ENCODE data around the gene CHRNA10. TPM values are rescaled to one million over a fixed set of nuclear protein-coding genes. Genes with fewer than 3 reads are reported as not detected.

CHRNA10 gene
- total RNA-seq, 1 experiment from 2014 or later, result 1.7 TPM

DNA sequence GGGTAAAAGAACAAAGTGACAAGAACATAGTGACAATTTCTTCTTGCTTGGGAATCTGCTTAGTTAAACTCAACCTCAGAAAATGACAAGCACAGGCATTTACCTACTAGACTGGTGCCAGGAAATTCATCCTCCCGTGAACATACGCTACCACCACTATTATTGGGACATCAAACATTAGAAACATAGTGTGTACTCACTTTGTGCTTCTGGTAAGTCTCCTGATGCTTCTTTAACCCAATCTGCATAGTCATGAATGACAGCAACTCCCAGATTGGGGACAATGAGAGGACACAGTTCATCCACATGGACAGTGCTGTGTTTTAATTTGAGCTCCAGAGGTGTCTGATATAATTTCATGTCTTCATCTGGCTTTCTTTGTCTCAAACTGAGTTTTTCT, 29.2 kb upstream of the CHRNA10 start:
- CTCF ChIA-PET, result no interaction called here
- ATAC-seq (no peak), DNase-seq (ENCODE audit: low spot score) (no peak)
- POLR2A ChIA-PET, result no interaction called here
- Mint-ChIP-seq H3K9me3 (no peaks in the 10 kb centered on the region), H3K36me3 (peaks cover 66% of the 10 kb centered on the region), H3K4me3 (no peak overlapping the region), H3K27ac (peak overlapping the region; percentile 39; the same call in 1 of the 2 replicates), H3K4me1 (no peaks in the 10 kb centered on the region), H3K27me3 (ENCODE audit: low read depth) (no peaks in the 10 kb centered on the region)
- TF ChIP-seq TEAD4 (CRISPR knock-in tag; IDR thresholded peaks at IDR 0.05) (no peak), NFATC4 (CRISPR knock-in tag; IDR thresholded peaks at IDR 0.05) (no peak), ZNF138 (CRISPR knock-in tag; conservative IDR thresholded peaks at IDR 0.05) (no peak), ZBTB21 (CRISPR knock-in tag; IDR thresholded peaks at IDR 0.05; ENCODE audit: borderline replicate concordance) (no peak), ETV6 (CRISPR knock-in tag; IDR thresholded peaks at IDR 0.05) (no peak)
- TF ChIP-seq, protein P1, sequence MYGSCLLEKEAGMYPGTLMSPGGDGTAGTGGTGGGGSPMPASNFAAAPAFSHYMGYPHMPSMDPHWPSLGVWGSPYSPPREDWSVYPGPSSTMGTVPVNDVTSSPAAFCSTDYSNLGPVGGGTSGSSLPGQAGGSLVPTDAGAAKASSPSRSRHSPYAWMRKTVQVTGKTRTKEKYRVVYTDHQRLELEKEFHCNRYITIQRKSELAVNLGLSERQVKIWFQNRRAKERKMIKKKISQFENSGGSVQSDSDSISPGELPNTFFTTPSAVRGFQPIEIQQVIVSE (CRISPR knock-in tag; IDR thresholded peaks at IDR 0.05; ENCODE audit: borderline replicate concordance), result no peak
- TF ChIP-seq, protein P2, sequence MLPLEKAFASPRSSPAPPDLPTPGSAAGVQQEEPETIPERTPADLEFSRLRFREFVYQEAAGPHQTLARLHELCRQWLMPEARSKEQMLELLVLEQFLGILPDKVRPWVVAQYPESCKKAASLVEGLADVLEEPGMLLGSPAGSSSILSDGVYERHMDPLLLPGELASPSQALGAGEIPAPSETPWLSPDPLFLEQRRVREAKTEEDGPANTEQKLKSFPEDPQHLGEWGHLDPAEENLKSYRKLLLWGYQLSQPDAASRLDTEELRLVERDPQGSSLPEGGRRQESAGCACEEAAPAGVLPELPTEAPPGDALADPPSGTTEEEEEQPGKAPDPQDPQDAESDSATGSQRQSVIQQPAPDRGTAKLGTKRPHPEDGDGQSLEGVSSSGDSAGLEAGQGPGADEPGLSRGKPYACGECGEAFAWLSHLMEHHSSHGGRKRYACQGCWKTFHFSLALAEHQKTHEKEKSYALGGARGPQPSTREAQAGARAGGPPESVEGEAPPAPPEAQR (CRISPR knock-in tag; IDR thresholded peaks at IDR 0.05), result no peak
- TF ChIP-seq, protein P3, sequence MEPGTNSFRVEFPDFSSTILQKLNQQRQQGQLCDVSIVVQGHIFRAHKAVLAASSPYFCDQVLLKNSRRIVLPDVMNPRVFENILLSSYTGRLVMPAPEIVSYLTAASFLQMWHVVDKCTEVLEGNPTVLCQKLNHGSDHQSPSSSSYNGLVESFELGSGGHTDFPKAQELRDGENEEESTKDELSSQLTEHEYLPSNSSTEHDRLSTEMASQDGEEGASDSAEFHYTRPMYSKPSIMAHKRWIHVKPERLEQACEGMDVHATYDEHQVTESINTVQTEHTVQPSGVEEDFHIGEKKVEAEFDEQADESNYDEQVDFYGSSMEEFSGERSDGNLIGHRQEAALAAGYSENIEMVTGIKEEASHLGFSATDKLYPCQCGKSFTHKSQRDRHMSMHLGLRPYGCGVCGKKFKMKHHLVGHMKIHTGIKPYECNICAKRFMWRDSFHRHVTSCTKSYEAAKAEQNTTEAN (CRISPR knock-in tag; IDR thresholded peaks at IDR 0.05), result no peak
- TF ChIP-seq, protein P4, sequence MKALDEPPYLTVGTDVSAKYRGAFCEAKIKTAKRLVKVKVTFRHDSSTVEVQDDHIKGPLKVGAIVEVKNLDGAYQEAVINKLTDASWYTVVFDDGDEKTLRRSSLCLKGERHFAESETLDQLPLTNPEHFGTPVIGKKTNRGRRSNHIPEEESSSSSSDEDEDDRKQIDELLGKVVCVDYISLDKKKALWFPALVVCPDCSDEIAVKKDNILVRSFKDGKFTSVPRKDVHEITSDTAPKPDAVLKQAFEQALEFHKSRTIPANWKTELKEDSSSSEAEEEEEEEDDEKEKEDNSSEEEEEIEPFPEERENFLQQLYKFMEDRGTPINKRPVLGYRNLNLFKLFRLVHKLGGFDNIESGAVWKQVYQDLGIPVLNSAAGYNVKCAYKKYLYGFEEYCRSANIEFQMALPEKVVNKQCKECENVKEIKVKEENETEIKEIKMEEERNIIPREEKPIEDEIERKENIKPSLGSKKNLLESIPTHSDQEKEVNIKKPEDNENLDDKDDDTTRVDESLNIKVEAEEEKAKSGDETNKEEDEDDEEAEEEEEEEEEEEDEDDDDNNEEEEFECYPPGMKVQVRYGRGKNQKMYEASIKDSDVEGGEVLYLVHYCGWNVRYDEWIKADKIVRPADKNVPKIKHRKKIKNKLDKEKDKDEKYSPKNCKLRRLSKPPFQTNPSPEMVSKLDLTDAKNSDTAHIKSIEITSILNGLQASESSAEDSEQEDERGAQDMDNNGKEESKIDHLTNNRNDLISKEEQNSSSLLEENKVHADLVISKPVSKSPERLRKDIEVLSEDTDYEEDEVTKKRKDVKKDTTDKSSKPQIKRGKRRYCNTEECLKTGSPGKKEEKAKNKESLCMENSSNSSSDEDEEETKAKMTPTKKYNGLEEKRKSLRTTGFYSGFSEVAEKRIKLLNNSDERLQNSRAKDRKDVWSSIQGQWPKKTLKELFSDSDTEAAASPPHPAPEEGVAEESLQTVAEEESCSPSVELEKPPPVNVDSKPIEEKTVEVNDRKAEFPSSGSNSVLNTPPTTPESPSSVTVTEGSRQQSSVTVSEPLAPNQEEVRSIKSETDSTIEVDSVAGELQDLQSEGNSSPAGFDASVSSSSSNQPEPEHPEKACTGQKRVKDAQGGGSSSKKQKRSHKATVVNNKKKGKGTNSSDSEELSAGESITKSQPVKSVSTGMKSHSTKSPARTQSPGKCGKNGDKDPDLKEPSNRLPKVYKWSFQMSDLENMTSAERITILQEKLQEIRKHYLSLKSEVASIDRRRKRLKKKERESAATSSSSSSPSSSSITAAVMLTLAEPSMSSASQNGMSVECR (CRISPR knock-in tag; IDR thresholded peaks at IDR 0.05; ENCODE audit: borderline replicate concordance), result no peak
- TF ChIP-seq, protein P5, sequence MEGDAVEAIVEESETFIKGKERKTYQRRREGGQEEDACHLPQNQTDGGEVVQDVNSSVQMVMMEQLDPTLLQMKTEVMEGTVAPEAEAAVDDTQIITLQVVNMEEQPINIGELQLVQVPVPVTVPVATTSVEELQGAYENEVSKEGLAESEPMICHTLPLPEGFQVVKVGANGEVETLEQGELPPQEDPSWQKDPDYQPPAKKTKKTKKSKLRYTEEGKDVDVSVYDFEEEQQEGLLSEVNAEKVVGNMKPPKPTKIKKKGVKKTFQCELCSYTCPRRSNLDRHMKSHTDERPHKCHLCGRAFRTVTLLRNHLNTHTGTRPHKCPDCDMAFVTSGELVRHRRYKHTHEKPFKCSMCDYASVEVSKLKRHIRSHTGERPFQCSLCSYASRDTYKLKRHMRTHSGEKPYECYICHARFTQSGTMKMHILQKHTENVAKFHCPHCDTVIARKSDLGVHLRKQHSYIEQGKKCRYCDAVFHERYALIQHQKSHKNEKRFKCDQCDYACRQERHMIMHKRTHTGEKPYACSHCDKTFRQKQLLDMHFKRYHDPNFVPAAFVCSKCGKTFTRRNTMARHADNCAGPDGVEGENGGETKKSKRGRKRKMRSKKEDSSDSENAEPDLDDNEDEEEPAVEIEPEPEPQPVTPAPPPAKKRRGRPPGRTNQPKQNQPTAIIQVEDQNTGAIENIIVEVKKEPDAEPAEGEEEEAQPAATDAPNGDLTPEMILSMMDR (IDR thresholded peaks at IDR 0.05), result no peak
- TF ChIP-seq, protein P6, sequence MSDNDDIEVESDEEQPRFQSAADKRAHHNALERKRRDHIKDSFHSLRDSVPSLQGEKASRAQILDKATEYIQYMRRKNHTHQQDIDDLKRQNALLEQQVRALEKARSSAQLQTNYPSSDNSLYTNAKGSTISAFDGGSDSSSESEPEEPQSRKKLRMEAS (CRISPR knock-in tag; IDR thresholded peaks at IDR 0.05), result no peak

DNA sequence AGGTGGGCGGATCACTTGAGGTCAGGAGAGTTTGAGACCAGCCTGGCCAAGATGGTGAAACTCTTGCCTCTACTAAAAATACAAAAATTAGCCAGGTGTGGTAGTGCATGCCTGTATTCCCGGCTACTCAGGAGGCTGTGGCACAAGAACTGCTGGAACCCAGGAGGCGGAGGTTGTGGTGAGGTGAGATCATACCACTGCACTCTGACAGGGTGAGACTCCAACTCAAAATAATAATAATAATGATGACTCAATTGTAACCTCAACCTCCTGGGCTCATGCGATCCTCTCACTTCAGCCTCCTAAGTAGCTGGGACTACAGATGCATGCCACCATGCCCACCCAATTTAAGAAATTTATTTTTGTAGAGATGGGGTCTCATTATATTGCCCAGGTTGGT, 15.6 kb upstream of the CHRNA10 start:
- no peak overlapping the region for H3K27ac Mint-ChIP-seq
- H3K36me3 Mint-ChIP-seq, result peaks cover 64% of the 10 kb centered on the region
- no peaks in the 10 kb centered on the region for H3K4me1 Mint-ChIP-seq
- no peaks in the 10 kb centered on the region for H3K9me3 Mint-ChIP-seq
- CTCF ChIA-PET, result no interaction called here
- POLR2A ChIA-PET, result interaction anchor here (0.6 kb wide), 1 partner anchor 83 kb away, joined by 5 read pairs; no protein-coding TSS in a partner anchor
- ATAC-seq (no peak), DNase-seq (ENCODE audit: low spot score) (no peak)
- no peak overlapping the region for H3K4me3 Mint-ChIP-seq
- no peak for TF ChIP-seq ZNF671 (CRISPR knock-in tag; IDR thresholded peaks at IDR 0.05)
- TF ChIP-seq ZNF121 (CRISPR knock-in tag; IDR thresholded peaks at IDR 0.05), result no peak
- no peaks in the 10 kb centered on the region for H3K27me3 Mint-ChIP-seq (ENCODE audit: low read depth)

DNA sequence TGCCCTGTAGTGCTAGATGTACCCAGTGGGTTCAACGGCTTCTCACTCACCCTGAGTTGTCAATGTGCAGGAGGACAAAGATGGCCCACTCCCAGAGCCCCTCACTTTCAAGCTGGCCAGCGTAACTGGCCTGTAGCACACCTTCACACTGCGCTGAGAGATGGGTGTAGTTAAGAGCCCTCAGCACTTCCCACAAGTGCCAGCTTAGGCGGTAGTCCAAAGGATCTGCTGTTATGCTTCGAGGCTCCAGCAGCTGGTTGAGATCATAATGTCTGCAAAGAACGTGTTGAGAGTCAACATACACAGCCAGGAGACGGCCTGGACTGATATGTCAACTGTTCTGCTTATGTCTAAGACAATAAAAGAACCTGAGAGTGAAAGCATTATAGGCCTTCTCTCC, 14.7 kb upstream of the CHRNA10 start:
- DNase-seq (ENCODE audit: low spot score) (no peak), ATAC-seq (no peak)
- no peaks in the 10 kb centered on the region for H3K4me1 Mint-ChIP-seq
- no peaks in the 10 kb centered on the region for H3K9me3 Mint-ChIP-seq
- ChIA-PET CTCF (no interaction called here), POLR2A (no interaction called here)
- H3K27ac Mint-ChIP-seq, result no peak overlapping the region
- H3K36me3 Mint-ChIP-seq, result peaks cover 69% of the 10 kb centered on the region
- H3K4me3 Mint-ChIP-seq, result no peak overlapping the region
- no peaks in the 10 kb centered on the region for H3K27me3 Mint-ChIP-seq (ENCODE audit: low read depth)
- TF ChIP-seq CREM (CRISPR knock-in tag; IDR thresholded peaks at IDR 0.05) (no peak), TEAD1 (CRISPR knock-in tag; IDR thresholded peaks at IDR 0.05) (no peak), ATF1 (CRISPR knock-in tag; IDR thresholded peaks at IDR 0.05) (no peak), NR3C1 (CRISPR knock-in tag; conservative IDR thresholded peaks at IDR 0.05; ENCODE audit: low read depth) (no peak)
- TF ChIP-seq, protein P7, sequence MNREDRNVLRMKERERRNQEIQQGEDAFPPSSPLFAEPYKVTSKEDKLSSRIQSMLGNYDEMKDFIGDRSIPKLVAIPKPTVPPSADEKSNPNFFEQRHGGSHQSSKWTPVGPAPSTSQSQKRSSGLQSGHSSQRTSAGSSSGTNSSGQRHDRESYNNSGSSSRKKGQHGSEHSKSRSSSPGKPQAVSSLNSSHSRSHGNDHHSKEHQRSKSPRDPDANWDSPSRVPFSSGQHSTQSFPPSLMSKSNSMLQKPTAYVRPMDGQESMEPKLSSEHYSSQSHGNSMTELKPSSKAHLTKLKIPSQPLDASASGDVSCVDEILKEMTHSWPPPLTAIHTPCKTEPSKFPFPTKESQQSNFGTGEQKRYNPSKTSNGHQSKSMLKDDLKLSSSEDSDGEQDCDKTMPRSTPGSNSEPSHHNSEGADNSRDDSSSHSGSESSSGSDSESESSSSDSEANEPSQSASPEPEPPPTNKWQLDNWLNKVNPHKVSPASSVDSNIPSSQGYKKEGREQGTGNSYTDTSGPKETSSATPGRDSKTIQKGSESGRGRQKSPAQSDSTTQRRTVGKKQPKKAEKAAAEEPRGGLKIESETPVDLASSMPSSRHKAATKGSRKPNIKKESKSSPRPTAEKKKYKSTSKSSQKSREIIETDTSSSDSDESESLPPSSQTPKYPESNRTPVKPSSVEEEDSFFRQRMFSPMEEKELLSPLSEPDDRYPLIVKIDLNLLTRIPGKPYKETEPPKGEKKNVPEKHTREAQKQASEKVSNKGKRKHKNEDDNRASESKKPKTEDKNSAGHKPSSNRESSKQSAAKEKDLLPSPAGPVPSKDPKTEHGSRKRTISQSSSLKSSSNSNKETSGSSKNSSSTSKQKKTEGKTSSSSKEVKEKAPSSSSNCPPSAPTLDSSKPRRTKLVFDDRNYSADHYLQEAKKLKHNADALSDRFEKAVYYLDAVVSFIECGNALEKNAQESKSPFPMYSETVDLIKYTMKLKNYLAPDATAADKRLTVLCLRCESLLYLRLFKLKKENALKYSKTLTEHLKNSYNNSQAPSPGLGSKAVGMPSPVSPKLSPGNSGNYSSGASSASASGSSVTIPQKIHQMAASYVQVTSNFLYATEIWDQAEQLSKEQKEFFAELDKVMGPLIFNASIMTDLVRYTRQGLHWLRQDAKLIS (CRISPR knock-in tag; IDR thresholded peaks at IDR 0.05; ENCODE audit: borderline replicate concordance), result no peak
- TF ChIP-seq, protein P1 (CRISPR knock-in tag; IDR thresholded peaks at IDR 0.05; ENCODE audit: borderline replicate concordance), result no peak
